NCI-H748 (cell line): ENCODE data around the gene UNC79.
"Not testable (repeated sequence)": the region's sequence is repeated elsewhere in the genome, so short reads cannot be mapped to it uniquely, and the experiment has no call there.

Source experiments
- DNase-seq: peaks from one replicate; lab custom pipeline; 2025; ENCODE audit not compliant: unreplicated experiment; lab: John Stamatoyannopoulos, UW

The UNC79 gene

DNA sequence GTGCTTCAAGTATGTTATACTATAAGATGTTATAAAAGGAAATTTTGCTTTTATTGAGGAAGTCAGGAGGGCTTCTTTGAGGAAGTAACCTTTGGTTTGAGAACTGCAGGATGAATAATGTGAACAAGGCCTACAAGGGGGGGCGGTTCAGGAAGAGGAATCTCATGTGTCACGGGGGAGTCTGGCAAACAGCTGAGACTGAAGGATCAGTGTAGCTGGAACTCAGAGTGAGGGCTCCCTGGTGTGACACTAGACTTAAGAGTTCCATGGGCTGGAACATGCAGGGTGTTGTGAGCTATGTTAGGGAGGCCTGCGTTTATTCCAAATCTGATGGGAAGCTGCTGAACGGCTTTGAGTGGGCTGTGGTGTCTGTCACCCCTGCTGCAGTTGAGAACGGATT lies 62.3 kb downstream of the UNC79 start:
- no peak for DNase-seq

DNA sequence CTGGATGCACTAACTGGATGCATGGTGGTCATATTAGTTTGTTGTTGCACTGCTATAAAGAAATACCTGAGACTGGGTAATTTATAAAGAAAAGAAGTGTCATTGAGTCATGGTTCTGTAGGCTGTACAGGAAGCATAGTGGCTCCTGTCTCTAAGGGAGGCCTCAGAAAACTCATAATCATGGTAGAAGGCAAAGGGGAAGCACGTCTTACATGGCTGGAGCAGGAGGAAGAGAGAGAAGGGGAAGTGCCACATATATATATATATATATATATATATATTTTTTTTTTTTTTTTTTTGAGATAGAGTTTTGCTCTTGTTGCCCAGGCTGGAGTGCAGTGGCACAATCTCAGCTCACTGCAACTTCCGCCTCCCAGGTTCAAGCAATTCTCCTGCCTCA lies 62.9 kb downstream of the UNC79 start:
- DNase-seq: not testable (repeated sequence)

DNA sequence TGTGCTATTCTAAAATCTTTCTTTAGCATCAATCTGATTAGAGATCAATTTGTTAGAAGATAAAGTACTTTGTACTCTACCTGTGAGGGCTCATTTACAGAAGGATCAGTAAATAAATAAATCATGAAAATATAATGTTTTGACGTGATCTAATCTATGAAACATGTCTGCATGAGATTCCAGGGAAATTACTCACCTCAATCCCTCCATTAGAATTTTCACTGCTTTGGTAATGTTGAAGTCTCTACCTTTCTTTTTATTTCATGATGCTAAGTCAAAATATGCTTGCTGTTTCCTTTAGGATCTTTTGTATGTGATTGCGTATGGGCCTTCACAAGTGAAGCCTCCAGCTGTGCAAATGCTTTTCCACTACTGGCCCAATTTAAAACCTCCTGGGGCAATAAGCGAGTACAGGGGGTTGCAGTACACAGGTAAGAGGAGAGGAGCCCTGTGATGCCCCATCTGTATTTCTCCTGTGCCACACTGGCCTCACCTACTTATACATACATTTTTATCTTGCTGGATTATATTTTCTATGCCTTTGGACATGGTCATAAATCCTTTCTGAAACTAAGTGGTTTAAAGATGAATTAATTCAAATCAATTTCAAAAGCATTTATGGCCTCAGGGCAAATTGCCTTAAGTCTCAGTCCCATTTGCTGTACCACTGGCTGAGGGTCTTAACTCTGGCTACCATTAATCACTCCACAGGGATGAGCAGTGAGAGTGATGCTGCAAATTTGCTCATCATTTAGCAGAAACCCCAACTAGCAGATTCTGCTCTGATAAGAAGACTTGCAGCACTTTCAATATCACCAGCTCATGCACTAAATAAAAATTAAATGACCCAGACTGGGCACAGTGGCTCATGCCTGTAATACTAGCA lies 66.4 kb downstream of the UNC79 start:
- DNase-seq: no peak

DNA sequence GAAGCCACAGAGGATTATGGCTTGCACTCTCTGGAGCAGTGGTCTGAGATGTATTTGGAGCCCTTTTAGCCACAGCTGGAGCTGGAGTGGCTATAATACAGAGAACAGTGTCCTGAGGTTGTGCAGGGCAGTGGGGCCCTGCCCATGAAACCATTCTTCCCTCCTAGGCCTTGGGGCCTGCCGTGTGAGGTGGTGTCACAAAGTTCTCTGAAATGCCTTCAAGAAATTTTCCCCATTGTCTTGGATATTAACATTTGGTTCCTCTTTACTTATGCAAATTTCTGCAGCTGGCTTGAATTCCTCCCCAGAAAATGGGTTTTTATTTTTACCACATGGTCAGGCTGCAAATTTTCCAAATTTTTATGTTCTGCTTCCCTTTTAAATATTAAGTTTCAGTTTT lies 79.3 kb downstream of the UNC79 start:
- no peak for DNase-seq

DNA sequence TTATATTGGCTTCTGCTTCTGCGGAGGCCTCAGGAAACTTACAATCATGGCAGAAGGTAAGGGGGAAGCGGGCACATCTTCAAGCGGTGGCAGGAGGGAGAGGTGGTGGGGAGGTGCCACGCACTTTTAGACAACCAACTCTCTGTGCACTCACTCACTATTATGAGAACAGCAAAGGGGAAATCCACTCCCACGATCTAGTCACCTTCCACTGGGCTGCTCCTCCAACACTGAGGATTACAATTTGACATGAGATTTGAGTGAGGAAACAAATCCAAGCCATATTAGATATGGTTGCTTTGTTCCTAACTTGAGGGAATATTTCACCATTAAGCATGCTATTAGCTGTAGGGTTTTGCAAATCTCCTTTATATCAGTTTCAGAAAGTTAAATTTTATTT lies 80.3 kb downstream of the UNC79 start:
- DNase-seq: no peak

DNA sequence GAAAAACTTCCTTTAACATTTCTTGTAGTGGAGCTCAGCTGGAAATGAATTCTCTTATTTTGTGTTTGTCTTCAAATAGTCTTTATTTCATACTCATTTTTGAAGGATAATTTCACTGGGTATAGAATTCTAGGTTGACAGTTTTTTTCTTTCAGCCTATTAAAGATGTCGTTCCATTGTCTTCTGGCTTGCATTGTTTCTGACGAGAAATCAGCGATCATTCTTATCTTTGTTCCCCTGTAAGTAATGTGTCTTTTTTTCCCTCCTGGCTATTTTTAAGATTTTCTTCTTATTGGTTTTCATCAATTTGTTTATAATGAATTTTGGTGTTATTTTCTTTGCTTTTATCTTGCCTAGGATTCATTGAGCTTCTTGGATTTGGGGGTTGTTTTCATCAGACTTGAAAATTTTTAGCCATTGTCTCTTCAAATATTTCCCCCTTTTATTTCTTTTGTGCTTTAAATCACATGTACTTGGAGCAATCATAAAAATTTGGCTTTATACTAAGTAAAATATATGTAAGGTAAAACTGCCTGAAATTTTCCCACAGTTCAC lies 89.4 kb downstream of the UNC79 start:
- peak; percentile 30 for DNase-seq

DNA sequence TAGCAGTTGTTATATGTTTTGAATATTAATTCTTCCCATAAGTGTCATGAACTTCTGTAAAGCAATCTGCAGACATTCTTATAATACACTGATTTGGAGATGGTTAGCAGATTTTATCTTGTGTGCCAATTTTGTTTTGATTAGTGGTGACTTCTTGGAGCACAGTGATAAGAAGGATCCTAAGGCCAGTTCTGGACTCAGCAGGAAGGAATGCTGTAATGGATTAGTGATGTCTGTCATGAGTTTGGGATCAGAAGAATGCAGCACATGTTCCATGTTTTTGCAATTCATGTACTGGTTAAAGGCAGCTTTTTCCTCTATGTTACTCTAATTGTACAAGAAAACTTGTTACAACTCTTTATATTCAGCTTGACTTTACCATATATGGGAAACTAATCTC lies 91.5 kb downstream of the UNC79 start:
- DNase-seq: no peak

DNA sequence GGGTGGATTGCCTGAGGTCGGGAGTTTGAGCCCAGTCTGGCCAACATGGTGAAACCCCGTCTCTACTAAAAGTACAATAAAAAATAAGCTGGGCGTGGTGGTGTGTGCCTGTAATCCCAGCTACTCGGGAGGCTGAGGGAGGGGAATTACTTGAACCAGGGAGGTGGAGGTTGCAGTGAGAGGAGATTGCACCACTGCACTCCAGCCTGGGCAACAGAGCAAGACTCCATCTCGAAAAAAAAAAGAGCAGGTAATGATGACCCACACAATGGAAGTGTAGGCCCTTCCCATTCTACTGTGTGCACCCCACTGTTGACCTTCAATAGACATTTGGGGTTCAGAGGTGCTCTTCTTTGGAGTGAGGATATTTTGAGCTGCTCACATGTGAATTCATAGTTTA lies 94.5 kb downstream of the UNC79 start:
- not testable (repeated sequence) for DNase-seq

DNA sequence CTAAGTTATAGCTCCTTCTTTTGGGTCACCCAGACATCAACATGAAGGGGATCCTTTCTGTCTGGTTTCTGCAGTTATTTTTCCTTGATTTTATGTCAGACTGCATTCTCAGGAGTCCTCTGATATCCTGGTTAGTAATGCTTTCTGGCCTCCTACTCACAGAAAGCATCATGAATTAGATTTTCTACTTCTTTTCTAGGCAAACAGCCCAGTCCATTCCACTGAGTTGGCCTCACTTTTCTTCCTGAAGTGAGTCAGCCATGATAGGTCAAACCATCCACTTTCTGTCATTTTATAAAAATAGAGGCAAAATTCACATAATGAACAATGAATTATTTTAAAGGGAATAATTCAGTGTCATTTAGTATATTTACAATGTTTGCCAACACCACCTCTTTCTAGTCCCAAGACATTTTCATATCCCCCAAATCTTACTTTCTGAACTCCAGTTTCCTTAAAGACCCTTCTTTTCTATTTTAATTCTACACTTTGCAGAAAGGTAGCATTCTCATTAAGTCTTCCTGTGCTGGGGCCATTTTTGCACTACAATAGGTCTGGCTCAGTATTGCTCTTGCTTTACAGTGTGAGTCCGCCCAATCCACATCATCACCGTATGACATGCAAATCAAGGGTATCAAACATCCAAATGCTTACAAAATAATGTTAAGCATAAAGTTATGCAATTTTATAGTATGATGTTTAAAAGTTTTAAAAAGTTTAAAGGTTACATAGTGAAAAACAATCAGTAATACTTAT lies 95.1 kb downstream of the UNC79 start:
- DNase-seq: no peak

DNA sequence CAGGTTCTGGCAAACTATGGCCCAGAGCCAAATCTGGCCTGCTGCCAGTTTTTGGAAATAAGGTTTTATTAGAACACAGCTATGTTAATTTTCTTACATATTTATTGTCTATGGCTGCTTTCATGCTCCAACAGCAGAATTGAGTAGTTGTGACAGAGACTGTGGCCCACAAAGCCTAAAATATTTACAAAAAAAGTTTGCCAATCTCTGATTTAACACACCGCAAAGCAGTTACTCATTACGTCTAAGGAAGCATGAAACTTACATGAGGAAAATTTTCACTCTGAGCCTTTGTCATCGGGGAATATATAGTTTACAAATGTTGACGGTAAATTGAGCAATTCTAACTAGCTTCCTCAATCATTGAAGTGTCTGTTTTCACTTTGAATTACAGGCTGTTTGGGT lies 96.5 kb downstream of the UNC79 start:
- DNase-seq: no peak

DNA sequence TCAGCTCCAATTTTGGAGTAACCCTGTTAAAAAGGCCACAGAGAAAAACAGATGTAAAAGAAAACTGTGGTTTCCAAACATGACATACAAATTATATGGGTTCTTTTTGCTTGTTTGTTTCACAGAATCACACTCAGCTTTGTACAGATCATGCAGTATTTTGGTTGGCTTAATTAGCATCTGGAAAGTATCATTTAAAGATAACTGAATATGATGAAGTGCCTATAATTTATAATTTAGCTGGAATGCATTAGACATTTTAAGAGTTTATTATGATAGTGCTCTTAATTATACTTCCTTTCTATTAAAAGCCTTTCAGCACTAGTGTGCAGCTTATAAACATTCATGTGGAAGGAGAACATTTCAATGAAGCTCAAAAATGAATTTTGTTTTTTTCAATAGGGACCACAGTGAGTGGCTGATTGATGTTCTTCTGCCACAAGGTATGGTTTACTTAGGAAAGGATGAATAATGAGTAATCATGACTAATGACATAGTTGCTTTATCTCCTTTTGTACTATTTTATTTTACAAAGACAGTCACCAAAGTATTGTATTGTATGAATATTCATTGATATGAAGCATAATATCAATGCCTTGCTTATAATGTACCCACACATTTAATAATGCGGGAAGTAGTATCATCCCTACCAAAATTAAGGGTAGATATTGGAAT lies 98.3 kb downstream of the UNC79 start:
- DNase-seq: no peak

DNA sequence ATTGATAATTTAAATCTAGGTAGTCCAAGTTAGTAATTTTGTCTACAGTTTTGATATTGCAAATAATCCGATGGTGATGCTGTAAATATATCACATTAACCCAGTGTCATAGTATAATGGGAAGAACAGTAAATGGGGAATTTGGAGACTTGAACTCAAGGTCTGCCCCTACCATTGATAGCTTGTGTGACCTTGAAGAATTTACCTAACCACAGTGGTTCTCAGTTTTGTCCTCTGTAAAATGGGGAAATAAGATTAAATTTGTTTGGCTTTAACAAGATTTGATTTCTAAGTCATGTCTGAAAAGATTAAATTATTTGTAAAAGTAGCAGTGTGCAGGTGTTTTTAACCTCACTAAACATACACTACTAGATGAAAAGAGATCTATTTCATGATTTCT lies 100.9 kb downstream of the UNC79 start:
- no peak for DNase-seq

DNA sequence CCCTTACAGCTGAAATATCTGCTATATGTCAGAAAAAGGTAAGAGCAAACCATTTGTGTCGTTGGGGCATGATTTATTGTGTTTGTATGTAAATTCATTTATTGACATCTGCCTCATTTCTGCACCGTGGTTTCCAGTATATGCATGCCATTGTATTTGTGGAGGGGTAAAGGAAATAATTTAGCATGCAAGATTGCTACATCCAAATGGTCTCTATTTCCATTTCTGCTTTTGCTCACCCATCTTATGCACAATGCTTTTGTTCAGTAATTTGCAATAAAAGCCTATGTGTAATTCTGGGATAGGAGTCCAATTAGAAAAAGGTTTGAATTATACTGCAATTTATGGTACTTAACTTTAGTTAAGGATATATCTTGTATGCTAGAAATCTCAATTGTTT lies 101.8 kb downstream of the UNC79 start:
- DNase-seq: no peak

DNA sequence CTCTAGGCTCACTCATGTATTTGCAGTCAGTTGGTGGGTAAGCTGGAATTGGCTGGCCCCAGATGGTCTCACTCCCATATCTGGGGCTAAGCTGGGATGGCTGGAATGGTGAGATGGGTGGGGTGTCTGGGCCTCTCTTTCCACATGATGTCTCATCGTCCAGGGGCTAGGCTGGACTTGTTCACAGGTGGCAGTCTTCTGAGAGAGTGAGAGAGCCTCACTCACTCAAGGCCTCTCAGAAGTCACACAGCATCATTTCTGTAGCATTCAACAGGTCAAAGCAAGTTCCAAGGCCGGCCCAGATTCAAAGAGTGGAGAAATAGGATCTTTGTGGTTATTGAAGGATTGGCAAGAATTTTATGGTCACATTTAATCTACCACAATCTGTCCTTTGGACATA lies 102.7 kb downstream of the UNC79 start:
- DNase-seq: no peak

DNA sequence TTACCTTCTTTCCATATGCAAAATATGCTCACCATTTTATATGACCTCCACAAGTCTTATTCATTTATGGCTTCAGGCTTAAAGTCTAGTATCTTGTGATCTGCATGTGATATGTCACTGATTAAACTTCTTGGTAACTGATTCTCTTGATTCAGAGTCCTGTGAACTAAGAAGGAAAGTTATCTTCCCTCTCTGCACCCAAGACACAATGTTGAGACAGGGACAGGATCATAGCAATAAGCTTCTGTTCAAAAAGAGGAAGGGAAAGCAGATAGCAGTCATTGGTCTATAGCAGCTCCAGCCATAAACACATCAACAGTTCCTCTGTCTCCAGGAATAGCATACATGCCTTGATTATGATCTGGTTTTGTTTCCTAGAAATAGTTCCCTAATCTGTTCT lies 103.1 kb downstream of the UNC79 start:
- no peak for DNase-seq

DNA sequence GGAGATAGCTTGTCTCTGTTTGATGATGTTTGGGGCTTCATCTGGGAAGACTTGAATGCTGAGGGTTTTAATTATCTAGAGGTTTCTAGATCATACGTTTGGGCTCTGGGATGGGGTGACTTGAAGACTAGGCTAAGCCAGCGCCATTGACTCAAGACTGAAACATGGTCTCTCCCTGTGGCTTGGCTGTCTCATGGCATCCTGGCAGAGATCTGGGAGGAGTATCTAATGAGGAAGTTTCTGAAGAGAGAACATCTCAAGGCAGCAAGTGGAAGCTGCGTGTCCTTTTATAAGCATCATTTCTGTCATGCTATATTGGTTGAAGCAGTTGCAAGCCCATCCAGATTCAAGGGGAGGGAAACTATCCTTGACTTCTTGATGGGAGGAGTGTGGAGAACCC lies 104.8 kb downstream of the UNC79 start:
- DNase-seq: no peak

DNA sequence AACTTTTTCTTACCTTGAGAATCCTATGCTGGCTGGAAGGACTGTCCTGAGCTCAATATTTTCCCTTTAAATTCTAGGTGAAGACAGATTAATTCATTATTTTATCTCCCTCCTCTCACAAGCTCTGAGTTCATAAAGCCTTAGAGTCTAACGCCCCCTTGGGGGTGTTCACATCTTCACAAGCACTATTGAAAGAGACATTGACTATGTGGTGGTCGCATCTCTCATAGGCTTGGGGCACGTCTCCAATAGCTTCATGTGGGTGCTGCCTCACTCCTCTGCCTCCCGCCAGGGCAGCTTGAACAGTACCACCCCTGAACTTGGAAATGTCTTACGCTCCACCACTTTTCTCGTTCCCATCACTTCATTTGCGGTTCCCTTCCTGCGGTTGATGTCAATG lies 106.2 kb downstream of the UNC79 start:
- DNase-seq: peak; percentile 34

DNA sequence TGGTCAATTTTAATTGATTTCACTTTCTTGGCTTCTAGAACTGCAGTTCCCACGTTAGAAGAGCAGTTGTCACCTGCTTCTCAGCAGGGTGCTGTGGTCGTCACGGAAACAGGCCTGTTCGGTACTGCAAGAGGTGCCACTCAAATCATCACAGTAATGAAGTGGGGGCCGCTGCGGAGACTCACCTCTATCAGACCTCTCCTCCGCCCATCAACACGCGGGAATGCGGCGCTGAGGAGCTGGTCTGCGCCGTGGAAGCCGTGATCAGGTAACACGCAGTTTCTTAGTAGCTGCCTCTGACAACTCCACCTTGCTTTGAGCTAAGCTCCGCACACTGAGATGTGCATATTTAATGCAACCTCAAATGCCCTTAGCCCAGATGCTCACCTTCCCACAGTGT lies 107.2 kb downstream of the UNC79 start:
- peak; percentile 25 for DNase-seq

DNA sequence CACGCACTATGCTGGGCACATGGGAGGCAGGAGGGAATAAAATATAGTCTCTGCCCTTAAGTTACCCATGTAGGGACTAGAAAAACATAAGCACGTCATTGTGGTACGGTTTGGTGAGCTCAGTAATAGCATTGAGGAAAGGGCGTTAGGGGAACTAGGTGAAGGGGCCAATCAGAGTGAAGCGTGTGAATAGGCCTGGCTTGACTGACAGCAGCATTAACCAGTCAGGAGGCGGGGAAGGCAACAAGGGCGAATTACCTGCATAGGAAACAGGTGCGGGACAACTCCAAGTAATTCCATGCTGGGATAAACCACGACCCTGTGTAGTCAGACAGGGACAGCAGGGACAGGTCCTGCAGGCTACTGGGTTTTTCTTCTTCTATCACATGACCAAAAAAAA lies 107.7 kb downstream of the UNC79 start:
- DNase-seq: peak; percentile 19

DNA sequence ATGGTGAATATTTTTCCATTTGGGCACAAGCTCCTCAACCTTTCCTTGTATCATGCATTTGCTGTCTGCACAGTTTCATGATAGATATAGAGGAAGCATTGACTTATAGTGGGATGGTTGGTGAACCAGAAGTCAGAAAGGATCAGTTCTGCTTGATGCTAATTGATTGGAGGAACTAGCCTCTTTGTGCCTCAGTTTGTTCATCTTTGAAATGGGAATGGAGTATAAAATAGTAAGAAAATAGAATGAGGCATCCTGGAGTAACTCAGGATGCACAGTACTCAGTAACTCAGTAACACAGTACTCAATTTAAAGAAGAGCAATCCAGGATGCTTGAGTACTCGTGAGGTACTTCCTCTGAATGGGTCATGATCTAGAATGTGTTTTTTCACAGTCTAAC lies 109.5 kb downstream of the UNC79 start:
- DNase-seq: no peak

DNA sequence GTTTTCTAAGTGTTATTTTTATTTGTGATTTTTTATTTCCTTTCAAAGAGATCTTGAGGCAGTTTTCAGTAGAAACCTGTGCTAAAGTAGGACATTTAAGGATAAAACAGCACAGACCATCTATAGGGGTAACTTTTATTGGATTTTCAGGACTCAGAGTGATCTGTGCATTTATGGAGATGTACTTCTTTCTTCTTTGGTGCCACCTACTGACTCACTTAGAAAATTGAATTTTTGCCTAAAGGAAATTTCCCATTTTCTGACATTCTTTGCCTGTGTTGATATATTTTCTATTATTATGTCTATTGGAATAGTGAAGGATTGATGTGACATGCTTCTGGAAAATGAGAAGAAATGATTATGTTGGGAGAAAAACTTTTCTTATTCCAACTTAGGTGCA lies 113.0 kb downstream of the UNC79 start:
- peak; percentile 30 for DNase-seq

DNA sequence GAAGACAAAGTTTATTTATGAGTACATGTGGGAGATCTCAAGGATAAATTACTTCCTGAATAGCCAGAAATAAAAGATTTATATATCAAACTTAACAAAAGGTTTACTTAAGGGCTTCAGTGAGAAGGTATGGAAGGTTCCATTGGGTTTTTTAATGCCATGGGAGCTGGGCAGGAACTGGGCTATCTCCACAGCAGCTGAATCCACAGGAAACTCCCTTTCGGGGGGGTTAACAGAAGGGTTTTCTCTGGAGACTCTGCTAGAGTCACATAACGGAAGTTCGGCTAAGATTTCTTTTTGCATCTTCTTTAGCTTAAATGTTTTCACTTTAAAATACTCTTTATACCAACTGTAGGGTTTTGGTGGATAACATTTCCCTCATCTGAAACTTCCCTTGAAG lies 113.5 kb downstream of the UNC79 start:
- no peak for DNase-seq
